Gastroesophageal sphincter (tissue), 4 donors: ENCODE results near the gene LRRC3. TPM values are rescaled to one million over a fixed set of nuclear protein-coding genes. Genes with fewer than 3 reads are reported as not detected.
A peak's percentile ranks its signal among the peaks of the same experiment; 100 is the strongest.

Experiments
- ATAC-seq: fragments of 150-250 bp; one replicate; pipeline ENCODE4 v1.9.1; 2016; ENCODE audit warnings: mild to moderate bottlenecking, moderate library complexity
- H3K27ac ChIP-seq, 4 donors: fragments of 200-600 bp; sonication (generic) in 3 of 4; 1 replicate in 3 of 4; 2 replicates in 1 of 4; pipeline ENCODE4 v1.5.1; 2016 to 2019
- H3K27me3 ChIP-seq: fragments of 200-600 bp; sonication (generic); one replicate; pipeline ENCODE4 v1.5.1; 2019
- H3K36me3 ChIP-seq, 2 donors: fragments of 200-600 bp; sonication (generic); one replicate each; pipeline ENCODE4 v1.5.1; 2019; ENCODE audit warnings: control low read depth in 1 of 2
- H3K4me1 ChIP-seq, 3 donors: fragments of 200-600 bp; sonication (generic); 1 replicate in 2 of 3; 2 replicates in 1 of 3; pipeline ENCODE4 v1.5.1; 2016 to 2019; ENCODE audit warnings: control low read depth in 2 of 3
- H3K4me3 ChIP-seq, 2 donors: fragments of 200-600 bp; sonication (generic); one replicate each; pipeline ENCODE4 v1.5.1; 2019; ENCODE audit warnings: mild to moderate bottlenecking in 1 of 2, moderate library complexity in 1 of 2
- H3K9me3 ChIP-seq, 3 donors: fragments of 200-600 bp; sonication (generic); one replicate each; pipeline ENCODE4 v1.5.1; 2017 to 2019; ENCODE audit warnings: control low read depth in 2 of 3
- CTCF ChIP-seq, 4 experiments: fragments of 200-600 bp in 2 of 4; fragments of 450-650 bp in 2 of 4; sonication (generic) in 1 of 4; IDR thresholded peaks; one replicate each; pipeline ENCODE4 v1.5.1; 2017 to 2019; ENCODE audit warnings: antibody characterized with exemption in 4 of 4, mild to moderate bottlenecking in 2 of 4, moderate library complexity in 2 of 4
- EP300 ChIP-seq: sonication (generic); formaldehyde crosslinking; IDR thresholded peaks from one replicate; pipeline ENCODE4 v1.6.1; 2017; ENCODE audit warnings: antibody characterized with exemption, mild to moderate bottlenecking
- POLR2A ChIP-seq, 2 donors: fragments of 450-650 bp; IDR thresholded peaks; one replicate each; pipeline ENCODE4 v1.6.1; 2017; ENCODE audit warnings: antibody characterized with exemption in 2 of 2, mild to moderate bottlenecking in 2 of 2, moderate library complexity in 1 of 2
- POLR2AphosphoS5 ChIP-seq: sonication (generic); formaldehyde crosslinking; IDR thresholded peaks from one replicate; pipeline ENCODE4 v1.6.1; 2017; ENCODE audit warnings: antibody characterized with exemption
- WGBS, 2 donors: methylation state at CpG; one replicate each; pipeline ENCODE4 v1.1.5; 2018; ENCODE audit warnings: low coverage in 1 of 2; 5-methylcytosine and 5-hydroxymethylcytosine counted together
- total RNA-seq, 4 donors: library from RNA; depleted of rRNA; stranded (reverse); fragments of >200 nt; gene quantifications; one replicate each; pipeline ENCODE4 v1.1.0, GENCODE V29; 2016

Gene LRRC3
- total RNA-seq, 4 donors from 2014 or later: 2.7 to 8.3 (median 6.7) TPM

GRCh38 chr21:44432841-44433790 lies 22.2 kb upstream of the LRRC3 start:
- H3K4me3 ChIP-seq: no peak overlapping the region
- ATAC-seq: peak; percentile 23
- no peaks in the 10 kb centered on the region for H3K36me3 ChIP-seq
- H3K27ac ChIP-seq: no peak overlapping the region
- H3K4me1 ChIP-seq: peaks cover 0 to 7% (median 0%) of the 10 kb centered on the region in 3 donors
- WGBS, 2 donors: 80 to 82% methylated on average over 4 to 9 of the region's 34 CpGs
- TF ChIP-seq POLR2AphosphoS5 (no peak), POLR2A (IDR thresholded peaks at IDR 0.05) (no peak), EP300 (no peak), CTCF (IDR thresholded peaks at IDR 0.05) (no peak)
- H3K27me3 ChIP-seq: peaks cover 5% of the 10 kb centered on the region
- peaks cover 0 to 25% (median 0%) of the 10 kb centered on the region in 3 donors for H3K9me3 ChIP-seq

GRCh38 chr21:44433791-44434567 lies 21.3 kb upstream of the LRRC3 start:
- TF ChIP-seq EP300: no peak
- no peak for TF ChIP-seq POLR2AphosphoS5
- no peak for TF ChIP-seq POLR2A (IDR thresholded peaks at IDR 0.05)
- no peak for TF ChIP-seq CTCF (IDR thresholded peaks at IDR 0.05)
- Histone ChIP-seq H3K27ac (no peak overlapping the region), H3K27me3 (peaks cover 5% of the 10 kb centered on the region), H3K36me3 (no peaks in the 10 kb centered on the region), H3K9me3 (peaks cover 0 to 25% (median 0%) of the 10 kb centered on the region in 3 donors), H3K4me1 (peaks cover 0 to 14% (median 0%) of the 10 kb centered on the region in 3 donors), H3K4me3 (no peak overlapping the region)
- ATAC-seq: peak; percentile 8
- 87 to 92% methylated on average over 24 to 29 of the region's 39 CpGs for WGBS, 2 donors

GRCh38 chr21:44434568-44434925 lies 20.8 kb upstream of the LRRC3 start:
- no peak for TF ChIP-seq EP300
- no peak for TF ChIP-seq POLR2A (IDR thresholded peaks at IDR 0.05)
- TF ChIP-seq CTCF (IDR thresholded peaks at IDR 0.05): no peak
- TF ChIP-seq POLR2AphosphoS5: no peak
- no peaks in the 10 kb centered on the region for H3K36me3 ChIP-seq
- 40% methylated on average over 1 of the region's 13 CpGs; no CpG with 5 or more reads in 1 of the 2 donors for WGBS, 2 donors
- no peak overlapping the region for H3K4me3 ChIP-seq
- H3K27ac ChIP-seq: no peak overlapping the region
- H3K9me3 ChIP-seq: peaks cover 0 to 21% (median 0%) of the 10 kb centered on the region in 3 donors
- H3K27me3 ChIP-seq: peaks cover 5% of the 10 kb centered on the region
- no peak for ATAC-seq
- peaks cover 0 to 20% (median 0%) of the 10 kb centered on the region in 3 donors for H3K4me1 ChIP-seq

- 74 to 86% methylated on average over 9 to 11 of the region's 28 CpGs for WGBS, 2 donors
- no peak for ATAC-seq
- H3K36me3 ChIP-seq: no peaks in the 10 kb centered on the region
- H3K4me1 ChIP-seq: peaks cover 0 to 22% (median 0%) of the 10 kb centered on the region in 3 donors
- TF ChIP-seq EP300 (no peak), POLR2A (IDR thresholded peaks at IDR 0.05) (no peak), POLR2AphosphoS5 (no peak), CTCF (IDR thresholded peaks at IDR 0.05) (no peak)
- H3K27ac ChIP-seq: no peak overlapping the region
- H3K27me3 ChIP-seq: peaks cover 5% of the 10 kb centered on the region
- no peak overlapping the region for H3K4me3 ChIP-seq
- H3K9me3 ChIP-seq: peaks cover 0 to 16% (median 0%) of the 10 kb centered on the region in 3 donors
Observed at GRCh38 chr21:44434936-44435635, 20.2 kb upstream of the LRRC3 start.
